Natural killer cell (primary cell): ENCODE measurements around the gene ANKRD49. TPM values are rescaled to one million over a fixed set of nuclear protein-coding genes. Genes with fewer than 3 reads are reported as not detected.

Experiments used
- ATAC-seq, 3 donors: fragments of 150-1000 bp in 2 of 3; fragments of 200-7000 bp in 1 of 3; cut with Tn5 transposase; 1 replicate in 1 of 3; 2 replicates in 2 of 3; pipeline ENCODE4 v1.10.0; 2021; ENCODE audit warnings: mild to moderate bottlenecking in 2 of 3, moderate library complexity in 2 of 3
- DNase-seq, 2 donors: peaks; one replicate each; pipeline versions ENCODE4 v3.0.0 to v3.0.0-alpha.2; 2013 to 2021; ENCODE audit warnings: mixed read lengths in 1 of 2
- H3K27ac ChIP-seq: one replicate; pipeline ENCODE4 v1.5.1; 2013; ENCODE audit warnings: mild to moderate bottlenecking, low read length
- H3K27me3 ChIP-seq: one replicate; pipeline ENCODE4 v1.6.1; 2013; ENCODE audit warnings: low read length; ENCODE audit not compliant: control insufficient read depth, insufficient read depth
- H3K36me3 ChIP-seq: one replicate; pipeline ENCODE4 v1.6.1; 2013; ENCODE audit warnings: low read length; ENCODE audit not compliant: control insufficient read depth, insufficient read depth
- H3K4me1 ChIP-seq: one replicate; pipeline ENCODE4 v1.6.1; 2013; ENCODE audit warnings: low read length; ENCODE audit not compliant: control insufficient read depth, insufficient read depth
- H3K4me3 ChIP-seq: one replicate; pipeline ENCODE4 v1.5.1; 2013; ENCODE audit warnings: low read length
- H3K9me3 ChIP-seq: one replicate; pipeline ENCODE4 v1.6.1; 2013; ENCODE audit warnings: low read length; ENCODE audit not compliant: control insufficient read depth, insufficient read depth
- H3K27ac Mint-ChIP-seq, 2 donors: one replicate each; pipeline ENCODE4 v1.8.0; 2022; ENCODE audit warnings: mild to moderate bottlenecking in 2 of 2, mixed read lengths in 2 of 2, moderate library complexity in 1 of 2
- H3K27me3 Mint-ChIP-seq, 2 donors: one replicate each; pipeline ENCODE4 v1.8.0; 2022; ENCODE audit warnings: low read depth in 2 of 2, mixed read lengths in 2 of 2
- H3K36me3 Mint-ChIP-seq: one replicate; pipeline ENCODE4 v1.8.0; 2022; ENCODE audit warnings: mixed read lengths
- H3K4me1 Mint-ChIP-seq, 2 donors: one replicate each; pipeline ENCODE4 v1.8.0; 2022; ENCODE audit warnings: mixed read lengths in 2 of 2
- H3K4me3 Mint-ChIP-seq: one replicate; pipeline ENCODE4 v1.8.0; 2022; ENCODE audit warnings: mild to moderate bottlenecking, moderate library complexity, mixed read lengths
- H3K9me3 Mint-ChIP-seq, 2 donors: one replicate each; pipeline ENCODE4 v1.8.0; 2022; ENCODE audit warnings: mixed read lengths in 2 of 2
- CTCF ChIP-seq: fragments of 200-600 bp; IDR thresholded peaks from one replicate; pipeline ENCODE4 v1.8.0; 2022; ENCODE audit warnings: antibody characterized with exemption
- WGBS: methylation state at CpG from one replicate; pipeline ENCODE4 v1.1.7; 2013; ENCODE audit warnings: missing lambda C conversion rate; ENCODE audit not compliant: insufficient coverage; 5-methylcytosine and 5-hydroxymethylcytosine counted together
- intact Hi-C: fragments of 100-400 bp; cut with micrococcal nuclease; formaldehyde crosslinking; loops from one replicate; pipeline ENCODE4 v1.14.2; 2022
- total RNA-seq, 4 donors: library from RNA; stranded (reverse); fragments of 120-200 nt in 1 of 4; gene quantifications; one replicate each; pipeline versions ENCODE4 v1.2.3 to v1.2.4, GENCODE V29; 2013 to 2022

ANKRD49 gene
- total RNA-seq, 3 donors from 2014 or later (not counting 1 experiment from before 2014, with no cell fraction given): 47.7 to 55.6 (median 52.6) TPM

- Mint-ChIP-seq H3K27ac (no peak overlapping the region), H3K9me3 (no peaks in the 10 kb centered on the region), H3K4me1 (peaks cover 42 to 57% of the 10 kb centered on the region in 2 donors), H3K27me3 (no peaks in the 10 kb centered on the region), H3K36me3 (no peaks in the 10 kb centered on the region), H3K4me3 (peak overlapping the region; percentile 81)
- no peak for TF ChIP-seq CTCF
- no peaks in the 10 kb centered on the region for H3K36me3 ChIP-seq
- no peak overlapping the region for H3K4me3 ChIP-seq
- H3K9me3 ChIP-seq: no peaks in the 10 kb centered on the region
- WGBS: 100% methylated on average over 1 of the region's 2 CpGs
- H3K4me1 ChIP-seq: peaks cover 18% of the 10 kb centered on the region
- H3K27me3 ChIP-seq: no peaks in the 10 kb centered on the region
- intact Hi-C loops: no loop called here
- ATAC-seq: no peak
- no peak overlapping the region for H3K27ac ChIP-seq
- DNase-seq: no peak
These were observed 52.3 kb downstream of the ANKRD49 start for GRCh38 chr11:94546162-94546470.

GRCh38 chr11:94546886-94547285, 53.1 kb downstream of the ANKRD49 start:
- DNase-seq (peak in 1 of 2 donors; percentile 11), ATAC-seq (no peak)
- no peak overlapping the region for H3K27ac ChIP-seq
- no peaks in the 10 kb centered on the region for H3K27me3 ChIP-seq
- peak overlapping the region; percentile 63 for H3K4me3 Mint-ChIP-seq
- no peaks in the 10 kb centered on the region for H3K27me3 Mint-ChIP-seq
- H3K4me1 Mint-ChIP-seq: peaks cover 42 to 57% of the 10 kb centered on the region in 2 donors
- no peaks in the 10 kb centered on the region for H3K36me3 ChIP-seq
- 100% methylated on average over 1 of the region's 1 CpG for WGBS
- peaks cover 18% of the 10 kb centered on the region for H3K4me1 ChIP-seq
- no peaks in the 10 kb centered on the region for H3K9me3 ChIP-seq
- peak overlapping the region in 1 of 2 donors; percentile 54 for H3K27ac Mint-ChIP-seq
- no peaks in the 10 kb centered on the region for H3K9me3 Mint-ChIP-seq
- no peaks in the 10 kb centered on the region for H3K36me3 Mint-ChIP-seq
- intact Hi-C loops: no loop called here
- TF ChIP-seq CTCF: no peak
- H3K4me3 ChIP-seq: no peak overlapping the region

- Histone ChIP-seq H3K27ac (no peak overlapping the region), H3K4me3 (no peak overlapping the region), H3K9me3 (no peaks in the 10 kb centered on the region), H3K4me1 (peaks cover 15% of the 10 kb centered on the region), H3K36me3 (no peaks in the 10 kb centered on the region), H3K27me3 (no peaks in the 10 kb centered on the region)
- Mint-ChIP-seq H3K27me3 (no peaks in the 10 kb centered on the region), H3K4me1 (peaks cover 30 to 45% of the 10 kb centered on the region in 2 donors), H3K9me3 (no peaks in the 10 kb centered on the region), H3K36me3 (no peaks in the 10 kb centered on the region), H3K4me3 (no peak overlapping the region), H3K27ac (no peak overlapping the region)
- no peak for TF ChIP-seq CTCF
- DNase-seq (no peak), ATAC-seq (no peak)
- intact Hi-C loops: no loop called here
- WGBS: 72% methylated on average over 5 of the region's 5 CpGs
These were observed 55.4 kb downstream of the ANKRD49 start for GRCh38 chr11:94549146-94549545.

Other genes with a start within 250 kb of the ANKRD49 start
- not detected for gene IZUMO1R, start 189.4 kb upstream of the ANKRD49 start, total RNA-seq
- gene GPR83, start 92.6 kb upstream of the ANKRD49 start, total RNA-seq: under 1 TPM; 0.26 to 0.55 (median 0.32) TPM
- gene MRE11, start 140 bp upstream of the ANKRD49 start, total RNA-seq: 10 to 100 TPM; 42.1 to 45.2 (median 43.8) TPM
- gene C11orf97, start 18.5 kb downstream of the ANKRD49 start, total RNA-seq: not detected
- 1 to 10 TPM; 4.4 to 7.5 (median 5.6) TPM for gene FUT4, start 49.9 kb downstream of the ANKRD49 start, total RNA-seq
- 1 to 10 TPM; 2.0 to 2.7 (median 2.2) TPM for gene PIWIL4, start 73.4 kb downstream of the ANKRD49 start, total RNA-seq